HG03060 (cell line): Measurements from ENCODE around the gene SCGB1C1.

Experiments
- ATAC-seq: cut with Tn5 transposase; IDR thresholded peaks from one replicate; pipeline ENCODE4 v1.9.1; 2021; ENCODE audit warnings: low read depth, moderate number of reproducible peaks; ENCODE audit not compliant: unreplicated experiment

Gene SCGB1C1

DNA sequence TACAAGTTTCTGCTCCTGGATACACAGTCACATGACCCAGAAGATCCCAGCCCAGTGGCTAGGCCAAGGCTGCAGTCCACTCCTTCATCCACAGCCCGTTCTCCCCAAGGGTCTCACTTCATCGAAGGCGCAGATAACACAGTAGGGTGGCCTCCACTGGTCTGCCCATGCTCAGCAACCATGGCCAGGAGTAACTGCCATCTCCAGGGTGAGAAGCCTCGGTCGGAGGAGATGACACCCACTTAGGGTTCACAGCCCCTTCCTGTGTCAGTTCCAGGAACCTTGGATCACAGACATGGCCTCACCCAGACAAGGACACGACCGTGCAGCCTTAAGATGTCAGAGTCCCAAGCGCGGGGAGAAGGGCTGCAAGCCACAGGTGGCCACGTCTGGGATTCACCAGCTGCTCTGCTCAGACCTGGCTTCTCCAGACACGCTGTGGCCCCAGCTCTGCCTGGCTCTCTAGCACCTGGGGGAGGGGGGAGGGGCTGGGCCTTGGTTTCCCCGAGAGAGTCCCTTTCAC is 11.8 kb downstream of the SCGB1C1 start:
- no peak for ATAC-seq

- ATAC-seq: no peak
Measured at GRCh38 chr11:205221-206001, 12.5 kb downstream of the SCGB1C1 start.

DNA sequence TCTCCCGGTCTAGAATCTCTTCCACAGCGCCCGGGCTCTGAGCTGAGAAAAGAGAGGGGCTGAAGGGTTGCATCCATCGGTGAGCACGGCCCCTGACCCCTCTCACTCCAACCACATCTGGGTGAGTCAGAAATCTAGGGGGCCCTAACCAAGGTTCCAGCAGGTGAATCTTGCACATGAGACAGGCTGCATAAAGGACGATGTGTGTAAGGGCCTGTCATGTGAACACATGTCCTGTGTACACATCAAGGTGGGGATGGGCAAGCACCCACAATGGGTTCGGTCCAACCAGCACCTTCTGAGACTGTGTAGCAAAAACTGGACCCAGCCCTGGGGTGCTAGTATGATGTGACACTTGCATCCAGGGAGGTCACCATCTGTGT is 13.1 kb downstream of the SCGB1C1 start:
- ATAC-seq: no peak

- ATAC-seq: no peak
Measured at GRCh38 chr11:206526-207207, 13.8 kb downstream of the SCGB1C1 start.

- peak; percentile 78 for ATAC-seq
Measured at GRCh38 chr11:207208-207862, 14.5 kb downstream of the SCGB1C1 start, which contains the start of the genes BET1L and RIC8A. Gene BET1L (minus strand): TSS chr11:207399. CDS start chr11:207321, 78 bp downstream. Gene RIC8A (plus strand): TSS chr11:207708. CDS start chr11:208855, 1,147 bp downstream.

GRCh38 chr11:207863-208180 is 14.9 kb downstream of the SCGB1C1 start:
- ATAC-seq: no peak

- no peak for ATAC-seq
Measured at GRCh38 chr11:208181-208916, 15.5 kb downstream of the SCGB1C1 start.

- no peak for ATAC-seq
Measured at GRCh38 chr11:208917-209260, 16.0 kb downstream of the SCGB1C1 start.

DNA sequence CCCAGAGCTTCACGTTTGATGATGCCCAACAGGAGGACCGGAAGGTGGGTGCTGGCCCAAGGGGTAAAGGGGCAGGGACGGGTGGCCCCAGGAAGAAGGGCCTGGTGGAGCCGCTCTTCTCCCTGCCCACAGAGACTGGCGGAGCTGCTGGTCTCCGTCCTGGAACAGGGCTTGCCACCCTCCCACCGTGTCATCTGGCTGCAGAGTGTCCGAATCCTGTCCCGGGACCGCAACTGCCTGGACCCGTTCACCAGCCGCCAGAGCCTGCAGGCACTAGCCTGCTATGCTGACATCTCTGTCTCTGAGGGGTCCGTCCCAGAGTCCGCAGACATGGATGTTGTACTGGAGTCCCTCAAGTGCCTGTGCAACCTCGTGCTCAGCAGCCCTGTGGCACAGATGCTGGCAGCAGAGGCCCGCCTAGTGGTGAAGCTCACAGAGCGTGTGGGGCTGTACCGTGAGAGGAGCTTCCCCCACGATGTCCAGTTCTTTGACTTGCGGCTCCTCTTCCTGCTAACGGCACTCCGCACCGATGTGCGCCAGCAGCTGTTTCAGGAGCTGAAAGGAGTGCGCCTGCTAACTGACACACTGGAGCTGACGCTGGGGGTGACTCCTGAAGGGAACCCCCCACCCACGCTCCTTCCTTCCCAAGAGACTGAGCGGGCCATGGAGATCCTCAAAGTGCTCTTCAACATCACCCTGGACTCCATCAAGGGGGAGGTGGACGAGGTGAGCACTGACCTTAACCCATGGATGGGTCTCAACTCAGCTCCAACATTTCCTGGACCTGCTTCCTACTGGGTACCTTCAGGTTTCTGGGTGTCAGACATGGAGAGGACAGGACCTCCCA is 16.6 kb downstream of the SCGB1C1 start:
- ATAC-seq: no peak

DNA sequence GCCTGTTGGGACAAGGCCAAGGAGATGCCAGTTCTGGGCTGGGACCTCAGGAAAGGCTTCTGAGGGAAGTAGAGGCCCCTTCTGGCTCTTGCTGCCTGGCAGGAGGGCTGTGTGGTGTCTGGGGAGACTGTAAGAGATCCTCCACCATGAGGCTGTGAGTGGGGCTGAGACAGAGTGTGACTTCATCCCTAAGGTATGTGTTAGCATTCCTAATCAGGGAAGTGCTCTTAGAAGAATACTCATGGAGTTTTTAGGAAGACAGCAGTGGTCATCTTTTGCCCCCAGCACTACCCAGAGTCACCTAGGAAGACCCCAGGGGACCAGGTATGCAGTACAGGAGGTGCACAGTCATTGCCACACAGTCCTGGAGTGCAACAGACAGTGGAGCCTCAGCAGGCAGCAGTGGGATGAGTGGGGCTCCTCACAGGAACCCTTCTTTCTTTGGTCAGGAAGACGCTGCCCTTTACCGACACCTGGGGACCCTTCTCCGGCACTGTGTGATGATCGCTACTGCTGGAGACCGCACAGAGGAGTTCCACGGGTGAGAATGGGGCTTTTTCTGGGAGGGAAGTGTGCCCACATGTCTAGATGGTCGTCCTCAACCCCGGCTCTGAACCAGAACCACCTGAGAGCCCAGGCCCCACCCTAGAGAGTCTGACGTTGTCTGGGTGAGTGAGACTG is 17.4 kb downstream of the SCGB1C1 start:
- ATAC-seq: no peak

GRCh38 chr11:210803-211180 is 17.9 kb downstream of the SCGB1C1 start:
- no peak for ATAC-seq

DNA sequence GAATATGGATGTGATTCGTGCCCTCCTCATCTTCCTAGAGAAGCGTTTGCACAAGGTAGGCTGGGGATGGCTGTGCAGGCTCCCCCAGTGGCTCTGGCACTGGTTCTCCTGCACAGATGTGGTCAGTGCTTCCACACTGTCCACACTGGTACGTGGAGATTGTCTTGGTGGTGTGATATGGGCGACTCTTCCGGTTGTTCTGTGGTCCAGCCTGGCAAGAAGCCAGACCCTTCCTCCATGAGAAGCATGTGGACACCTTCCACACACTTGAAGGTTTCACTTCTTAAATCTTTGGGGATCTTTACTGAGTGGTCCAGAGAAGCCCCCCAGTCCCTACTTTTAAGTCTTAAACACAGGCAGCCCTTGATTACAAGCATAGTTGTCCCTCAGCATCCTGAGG is 18.4 kb downstream of the SCGB1C1 start:
- ATAC-seq: no peak

DNA sequence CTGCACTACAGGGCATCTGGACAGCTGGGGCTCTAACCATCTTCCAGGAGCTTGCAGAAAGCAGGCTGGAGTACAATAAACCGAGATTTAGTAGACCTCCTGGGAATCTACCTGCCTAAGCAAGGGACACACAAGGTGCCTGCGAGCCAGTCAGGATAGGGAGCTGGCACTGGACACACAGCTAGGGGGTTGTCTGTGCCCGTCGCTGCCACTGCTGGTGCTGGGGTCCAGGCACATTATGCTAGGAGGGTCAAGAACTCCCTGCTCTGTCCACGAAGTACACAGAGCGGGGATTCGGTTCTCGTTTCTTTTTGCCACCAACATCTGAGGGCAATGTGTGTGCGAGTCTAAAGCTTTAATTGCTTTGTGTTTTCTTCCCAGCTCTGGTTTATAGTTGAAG is 18.9 kb downstream of the SCGB1C1 start:
- no peak for ATAC-seq

GRCh38 chr11:212150-213100 is 19.5 kb downstream of the SCGB1C1 start:
- no peak for ATAC-seq

DNA sequence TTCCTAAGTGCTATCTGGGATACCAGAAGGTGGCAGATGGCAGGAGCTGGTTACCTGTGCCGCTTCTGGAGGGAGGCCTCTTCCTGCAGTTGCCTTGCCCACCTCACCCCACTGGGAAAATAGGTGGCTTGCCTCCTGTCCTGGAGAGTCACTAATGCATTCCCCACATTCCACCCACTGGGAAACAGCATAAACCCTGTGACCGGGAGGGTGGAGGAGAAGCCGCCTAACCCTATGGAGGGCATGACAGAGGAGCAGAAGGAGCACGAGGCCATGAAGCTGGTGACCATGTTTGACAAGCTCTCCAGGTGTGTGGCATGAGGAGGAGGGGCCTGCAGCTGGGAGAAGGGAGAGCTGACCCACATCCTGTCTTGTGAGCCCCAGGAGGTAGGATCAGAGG is 20.2 kb downstream of the SCGB1C1 start:
- no peak for ATAC-seq

DNA sequence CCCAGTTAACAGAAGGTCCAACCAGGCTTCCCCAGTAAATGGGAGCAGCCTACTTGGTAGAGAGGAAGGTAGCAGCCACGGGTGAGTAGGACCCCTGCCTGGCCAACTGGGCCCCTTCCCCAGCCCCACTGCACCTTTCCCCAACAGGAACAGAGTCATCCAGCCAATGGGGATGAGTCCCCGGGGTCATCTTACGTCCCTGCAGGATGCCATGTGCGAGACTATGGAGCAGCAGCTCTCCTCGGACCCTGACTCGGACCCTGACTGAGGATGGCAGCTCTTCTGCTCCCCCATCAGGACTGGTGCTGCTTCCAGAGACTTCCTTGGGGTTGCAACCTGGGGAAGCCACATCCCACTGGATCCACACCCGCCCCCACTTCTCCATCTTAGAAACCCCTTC is 21.2 kb downstream of the SCGB1C1 start:
- ATAC-seq: no peak

DNA sequence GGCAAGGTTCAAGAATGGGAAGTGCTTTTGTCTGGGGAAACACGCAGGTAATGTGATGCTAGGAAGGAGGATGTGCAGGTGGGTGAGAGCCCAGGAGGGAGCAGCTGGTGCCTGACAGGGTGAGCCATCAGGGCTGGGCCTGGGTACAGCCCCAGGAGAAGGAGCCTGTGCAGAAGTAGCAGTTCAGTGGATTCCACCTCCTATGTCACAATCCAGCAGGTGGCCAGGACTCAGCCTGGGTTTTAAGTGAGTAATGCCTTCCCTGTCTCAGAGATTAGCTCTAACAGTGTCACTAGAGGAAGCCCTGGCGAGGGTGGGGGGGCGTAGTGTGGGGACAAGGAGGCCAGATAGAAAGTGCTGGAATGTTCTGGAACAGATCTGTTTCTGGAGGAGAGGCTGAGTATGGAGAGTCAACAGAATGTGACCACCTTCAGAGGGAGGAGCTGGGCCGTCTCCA is 22.7 kb downstream of the SCGB1C1 start:
- ATAC-seq: no peak
